HG03097 (cell line): ENCODE results near the gene CACNA1S.

Experiments used
- ATAC-seq: cut with Tn5 transposase; IDR thresholded peaks from one replicate; pipeline ENCODE4 v1.9.1; 2021; ENCODE audit not compliant: unreplicated experiment, low FRiP score

CACNA1S gene

GRCh38 chr1:201140941-201141260 is 28.7 kb upstream of the CACNA1S start:
- ATAC-seq: no peak

GRCh38 chr1:201140235-201140940 is 28.2 kb upstream of the CACNA1S start:
- no peak for ATAC-seq

GRCh38 chr1:201139756-201140155 is 27.5 kb upstream of the CACNA1S start:
- no peak for ATAC-seq

- no peak for ATAC-seq
These were observed 27.1 kb upstream of the CACNA1S start for GRCh38 chr1:201139306-201139705.

- no peak for ATAC-seq
These were observed 26.1 kb upstream of the CACNA1S start for GRCh38 chr1:201138311-201138840.

GRCh38 chr1:201137579-201138310 is 25.5 kb upstream of the CACNA1S start:
- no peak for ATAC-seq

GRCh38 chr1:201137024-201137392 is 24.8 kb upstream of the CACNA1S start:
- no peak for ATAC-seq

- ATAC-seq: no peak
These were observed 24.3 kb upstream of the CACNA1S start for GRCh38 chr1:201136355-201137023.

- no peak for ATAC-seq
These were observed 22.2 kb upstream of the CACNA1S start for GRCh38 chr1:201134405-201134804.

GRCh38 chr1:201131398-201131797 is 19.2 kb upstream of the CACNA1S start:
- no peak for ATAC-seq

- no peak for ATAC-seq
These were observed 16.7 kb upstream of the CACNA1S start for GRCh38 chr1:201128962-201129361.

GRCh38 chr1:201128476-201128875 is 16.2 kb upstream of the CACNA1S start:
- ATAC-seq: no peak

GRCh38 chr1:201127755-201128455 is 15.7 kb upstream of the CACNA1S start:
- no peak for ATAC-seq

- no peak for ATAC-seq
These were observed 14.9 kb upstream of the CACNA1S start, which contains the start of gene ASCL5 for GRCh38 chr1:201126832-201127754. Gene ASCL5, minus strand, starts transcription at chr1:201127184. Its CDS starts 11,812 bp downstream, at chr1:201115372.

- ATAC-seq: no peak
These were observed 14.2 kb upstream of the CACNA1S start for GRCh38 chr1:201126463-201126831.

GRCh38 chr1:201125800-201126199 is 13.6 kb upstream of the CACNA1S start:
- ATAC-seq: no peak

GRCh38 chr1:201125019-201125418 is 12.8 kb upstream of the CACNA1S start:
- no peak for ATAC-seq

GRCh38 chr1:201123866-201124265 is 11.6 kb upstream of the CACNA1S start:
- ATAC-seq: no peak

- ATAC-seq: no peak
These were observed 10.2 kb upstream of the CACNA1S start for GRCh38 chr1:201122321-201122957.
